SJCRH30 (cell line): Measurements from ENCODE around the gene SIRPD. TPM values are rescaled to one million over a fixed set of nuclear protein-coding genes. Genes with fewer than 3 reads are reported as not detected.

Experiments
- DNase-seq, 2 experiments: peaks; one replicate each; pipeline ENCODE4 v3.0.0-alpha.2; 2015 to 2020
- H3K27ac ChIP-seq: fragments of 250-450 bp; sonication (Bioruptor Pico); 2 replicates; pipeline ENCODE4 v1.5.1; 2020; ENCODE audit warnings: mild to moderate bottlenecking, moderate library complexity
- H3K27me3 ChIP-seq: fragments of 250-450 bp; sonication (Bioruptor Pico); 2 replicates; pipeline ENCODE4 v1.5.1; 2020; ENCODE audit warnings: mild to moderate bottlenecking, moderate library complexity
- H3K36me3 ChIP-seq: fragments of 250-450 bp; sonication (Bioruptor Pico); 2 replicates; pipeline ENCODE4 v1.5.1; 2020; ENCODE audit warnings: mild to moderate bottlenecking, moderate library complexity
- H3K4me1 ChIP-seq: fragments of 250-450 bp; sonication (Bioruptor Pico); 2 replicates; pipeline ENCODE4 v1.5.1; 2020; ENCODE audit warnings: mild to moderate bottlenecking, moderate library complexity
- H3K4me3 ChIP-seq: fragments of 250-450 bp; sonication (Bioruptor Pico); 2 replicates; pipeline ENCODE4 v1.5.1; 2020; ENCODE audit warnings: mild to moderate bottlenecking, moderate library complexity
- H3K9me3 ChIP-seq: fragments of 250-450 bp; sonication (Bioruptor Pico); replicated peaks from 2 replicates; pipeline ENCODE4 v1.5.1; 2020; ENCODE audit warnings: mild to moderate bottlenecking, moderate library complexity
- total RNA-seq: library from RNA; depleted of rRNA; stranded (reverse); fragments of >200 nt; shearing (Covaris generic); gene quantifications from 2 replicates; pipeline ENCODE4 v1.2.3, GENCODE V29; 2014

Gene SIRPD
- total RNA-seq, 1 experiment from 2014 or later: not detected

DNA sequence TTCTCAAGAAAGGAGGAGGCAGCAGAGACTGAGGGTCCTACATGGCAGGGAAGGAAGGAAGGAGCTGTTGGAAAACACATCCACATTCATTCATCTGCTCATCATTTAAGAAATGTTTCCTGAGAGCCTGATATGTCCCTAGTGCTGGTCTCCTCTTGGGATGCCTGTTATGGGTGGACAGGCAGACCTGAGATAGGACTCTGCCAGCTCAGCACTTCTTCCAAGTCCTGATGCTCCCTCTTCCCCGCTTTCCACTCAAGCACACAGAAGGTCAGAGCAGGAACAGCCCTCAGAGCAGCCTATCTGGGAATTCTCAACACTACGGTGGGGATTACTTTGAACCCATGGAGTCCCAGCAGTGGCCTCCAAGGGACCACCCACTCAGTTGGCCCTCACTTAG lies 8.0 kb upstream of the SIRPD start:
- Histone ChIP-seq H3K9me3 (no peaks in the 10 kb centered on the region), H3K4me3 (no peak overlapping the region), H3K27me3 (peaks cover 4% of the 10 kb centered on the region; the same call in 1 of the 2 replicates), H3K36me3 (no peaks in the 10 kb centered on the region), H3K4me1 (no peaks in the 10 kb centered on the region), H3K27ac (no peak overlapping the region)
- no peak for DNase-seq

DNA sequence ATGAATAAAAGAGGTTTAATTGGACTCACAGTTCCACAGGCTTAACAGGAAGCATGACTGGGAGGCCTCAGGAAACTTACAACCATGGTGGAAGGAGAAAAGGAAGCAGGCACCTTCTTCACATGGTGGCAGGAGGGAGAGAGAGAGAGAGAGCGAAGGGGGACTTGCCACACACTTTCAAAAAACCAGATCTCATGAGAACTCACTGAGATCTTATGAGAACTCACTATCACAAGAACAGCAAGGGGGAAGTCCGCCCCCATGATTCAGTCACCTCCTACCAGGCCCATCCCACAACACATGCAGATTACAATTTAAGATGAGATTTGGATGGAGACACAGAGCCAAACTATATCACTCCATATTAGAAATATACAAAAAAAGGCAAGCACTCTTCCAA lies 6.1 kb upstream of the SIRPD start:
- peaks cover 4% of the 10 kb centered on the region; the same call in 1 of the 2 replicates for H3K27me3 ChIP-seq
- no peak for DNase-seq
- no peak overlapping the region for H3K27ac ChIP-seq
- H3K4me1 ChIP-seq: no peaks in the 10 kb centered on the region
- no peaks in the 10 kb centered on the region for H3K9me3 ChIP-seq
- H3K4me3 ChIP-seq: no peak overlapping the region
- no peaks in the 10 kb centered on the region for H3K36me3 ChIP-seq

DNA sequence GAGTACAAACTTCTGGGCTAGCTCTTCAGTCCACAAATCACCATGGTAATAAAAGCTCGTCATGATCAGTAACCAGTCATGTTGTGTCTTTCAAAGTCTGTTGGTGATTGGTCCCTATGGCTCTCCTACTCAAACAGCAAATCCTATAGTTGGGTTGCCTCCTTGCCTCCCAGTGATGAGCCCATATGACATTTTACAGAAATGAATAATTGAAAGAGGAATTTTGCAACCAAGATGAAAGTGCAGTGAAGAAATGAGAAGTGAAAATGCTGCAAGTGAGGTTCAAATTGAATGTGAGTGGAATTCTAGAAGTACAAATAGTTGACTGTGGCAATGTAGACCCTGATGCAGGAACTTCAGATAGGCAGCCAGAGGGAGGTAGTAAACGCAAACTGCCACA lies 5.1 kb upstream of the SIRPD start:
- Histone ChIP-seq H3K27ac (no peak overlapping the region), H3K36me3 (no peaks in the 10 kb centered on the region), H3K9me3 (no peaks in the 10 kb centered on the region), H3K27me3 (peaks cover 4% of the 10 kb centered on the region; the same call in 1 of the 2 replicates), H3K4me1 (no peaks in the 10 kb centered on the region), H3K4me3 (no peak overlapping the region)
- DNase-seq: no peak

DNA sequence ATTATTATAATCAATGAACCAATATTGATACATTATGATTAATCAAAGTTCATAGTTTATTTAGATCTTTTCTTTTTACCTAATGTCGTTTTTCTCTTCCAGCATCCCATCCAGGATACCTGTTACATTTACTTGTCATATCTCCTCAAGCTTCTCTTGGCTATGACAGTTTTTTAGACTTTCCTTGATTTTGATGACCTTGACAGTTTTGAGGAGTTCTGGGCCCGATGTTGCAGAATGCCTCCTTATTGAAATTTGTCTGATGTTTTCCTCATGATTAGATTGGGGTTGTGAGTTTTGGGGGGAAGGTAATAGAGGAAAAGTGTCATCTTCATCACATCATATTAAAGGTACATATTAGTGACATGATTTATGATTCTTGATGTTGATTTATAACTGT lies 3.8 kb upstream of the SIRPD start:
- Histone ChIP-seq H3K36me3 (no peaks in the 10 kb centered on the region), H3K27ac (no peak overlapping the region), H3K4me1 (no peaks in the 10 kb centered on the region), H3K4me3 (no peak overlapping the region), H3K9me3 (no peaks in the 10 kb centered on the region), H3K27me3 (no peaks in the 10 kb centered on the region)
- DNase-seq: no peak

DNA sequence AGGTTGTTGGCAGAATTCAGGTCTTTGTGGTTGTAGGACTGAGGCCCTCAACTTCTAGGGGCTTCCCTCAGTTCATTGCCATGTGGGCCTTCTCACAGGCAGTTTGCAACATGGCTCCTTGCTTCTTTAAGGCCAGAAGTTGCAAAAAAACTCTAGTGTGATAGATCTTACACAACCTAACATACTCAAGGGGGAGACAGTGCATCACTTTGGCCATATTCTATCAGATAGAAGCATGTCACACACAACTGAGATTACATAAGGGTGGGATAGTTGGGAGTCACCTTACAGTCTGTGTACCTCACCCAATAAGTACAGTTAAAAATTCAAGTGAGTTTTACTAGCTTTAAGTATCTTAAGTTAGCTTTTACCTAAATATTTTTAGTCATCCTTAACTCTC lies 1.6 kb downstream of the SIRPD start:
- Histone ChIP-seq H3K27me3 (no peaks in the 10 kb centered on the region), H3K4me1 (no peaks in the 10 kb centered on the region), H3K9me3 (no peaks in the 10 kb centered on the region), H3K4me3 (no peak overlapping the region), H3K36me3 (no peaks in the 10 kb centered on the region), H3K27ac (no peak overlapping the region)
- DNase-seq: no peak

DNA sequence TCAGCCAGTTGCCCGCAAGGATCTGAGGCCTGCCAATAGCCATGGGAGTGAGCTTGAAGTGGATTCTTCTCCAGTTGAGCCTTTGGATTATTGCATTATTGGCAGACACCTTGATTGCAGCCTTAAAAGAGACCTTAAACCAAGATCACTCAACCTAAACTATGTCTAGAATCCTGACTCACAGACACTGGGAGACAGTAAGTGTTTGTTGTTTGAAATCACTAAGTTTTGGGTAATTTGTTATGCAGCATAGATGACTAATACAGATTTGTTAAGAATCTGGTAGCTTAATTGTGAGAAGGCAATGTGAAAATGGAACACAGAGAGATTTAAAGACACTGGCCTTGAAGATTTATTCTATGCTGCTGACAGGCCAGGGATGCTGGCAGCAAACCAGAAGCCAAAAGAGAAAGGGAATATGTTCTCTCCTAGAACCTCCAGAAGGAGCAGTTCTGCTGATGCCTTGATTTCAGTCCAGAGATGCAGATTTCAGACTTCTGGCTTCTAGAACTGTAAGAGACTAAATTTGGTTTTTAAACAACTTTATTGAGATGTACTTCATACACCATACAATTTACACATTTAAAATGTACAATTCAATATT lies 17.6 kb downstream of the SIRPD start:
- no peak for DNase-seq
- Histone ChIP-seq H3K36me3 (no peaks in the 10 kb centered on the region), H3K27ac (no peak overlapping the region), H3K4me1 (no peaks in the 10 kb centered on the region), H3K9me3 (no peaks in the 10 kb centered on the region), H3K4me3 (no peak overlapping the region), H3K27me3 (peaks cover 3% of the 10 kb centered on the region; the same call in 1 of the 2 replicates)

DNA sequence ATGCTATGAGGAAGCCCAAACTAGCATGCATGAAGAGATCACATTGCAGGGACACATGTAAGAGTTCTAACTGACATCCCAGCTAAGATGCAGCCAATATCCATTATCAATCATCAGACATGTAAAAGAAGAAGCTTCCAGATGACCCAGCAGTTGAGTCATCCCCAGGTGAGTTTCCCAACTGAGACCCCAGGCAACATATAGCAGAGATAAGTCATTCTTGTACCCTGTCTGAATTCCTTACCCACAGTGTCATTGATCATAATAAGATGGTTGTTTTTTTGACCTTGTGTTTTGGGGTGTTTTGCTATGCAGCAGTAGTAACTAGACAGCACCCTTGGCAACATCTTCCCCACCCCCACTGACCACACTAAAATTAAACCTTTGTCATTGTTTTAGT lies 18.9 kb downstream of the SIRPD start:
- no peak overlapping the region for H3K27ac ChIP-seq
- H3K27me3 ChIP-seq: peaks cover 4% of the 10 kb centered on the region; the same call in 1 of the 2 replicates
- H3K4me3 ChIP-seq: no peak overlapping the region
- DNase-seq: no peak
- no peaks in the 10 kb centered on the region for H3K9me3 ChIP-seq
- H3K36me3 ChIP-seq: no peaks in the 10 kb centered on the region
- no peaks in the 10 kb centered on the region for H3K4me1 ChIP-seq

DNA sequence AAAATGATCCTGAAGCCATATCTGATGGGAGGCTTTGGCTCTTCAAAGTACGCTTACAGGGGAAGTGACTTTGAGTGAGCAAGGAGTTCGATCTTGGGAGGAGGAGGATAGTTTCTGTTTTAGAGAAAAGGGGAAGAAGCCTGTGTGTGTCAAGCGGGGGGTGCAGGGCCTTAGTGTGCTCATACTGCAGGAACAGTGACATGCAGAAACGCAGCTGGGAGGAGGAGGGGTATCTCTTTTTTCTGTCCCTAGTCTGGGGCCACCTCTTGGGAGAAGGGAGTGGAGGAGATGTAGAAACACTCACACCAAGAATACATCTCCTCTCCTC lies 19.8 kb downstream of the SIRPD start:
- no peak overlapping the region for H3K4me3 ChIP-seq
- H3K27me3 ChIP-seq: peaks cover 10% of the 10 kb centered on the region; the same call in 1 of the 2 replicates
- H3K4me1 ChIP-seq: no peaks in the 10 kb centered on the region
- H3K9me3 ChIP-seq: no peaks in the 10 kb centered on the region
- no peak overlapping the region for H3K27ac ChIP-seq
- H3K36me3 ChIP-seq: no peaks in the 10 kb centered on the region
- DNase-seq: no peak

DNA sequence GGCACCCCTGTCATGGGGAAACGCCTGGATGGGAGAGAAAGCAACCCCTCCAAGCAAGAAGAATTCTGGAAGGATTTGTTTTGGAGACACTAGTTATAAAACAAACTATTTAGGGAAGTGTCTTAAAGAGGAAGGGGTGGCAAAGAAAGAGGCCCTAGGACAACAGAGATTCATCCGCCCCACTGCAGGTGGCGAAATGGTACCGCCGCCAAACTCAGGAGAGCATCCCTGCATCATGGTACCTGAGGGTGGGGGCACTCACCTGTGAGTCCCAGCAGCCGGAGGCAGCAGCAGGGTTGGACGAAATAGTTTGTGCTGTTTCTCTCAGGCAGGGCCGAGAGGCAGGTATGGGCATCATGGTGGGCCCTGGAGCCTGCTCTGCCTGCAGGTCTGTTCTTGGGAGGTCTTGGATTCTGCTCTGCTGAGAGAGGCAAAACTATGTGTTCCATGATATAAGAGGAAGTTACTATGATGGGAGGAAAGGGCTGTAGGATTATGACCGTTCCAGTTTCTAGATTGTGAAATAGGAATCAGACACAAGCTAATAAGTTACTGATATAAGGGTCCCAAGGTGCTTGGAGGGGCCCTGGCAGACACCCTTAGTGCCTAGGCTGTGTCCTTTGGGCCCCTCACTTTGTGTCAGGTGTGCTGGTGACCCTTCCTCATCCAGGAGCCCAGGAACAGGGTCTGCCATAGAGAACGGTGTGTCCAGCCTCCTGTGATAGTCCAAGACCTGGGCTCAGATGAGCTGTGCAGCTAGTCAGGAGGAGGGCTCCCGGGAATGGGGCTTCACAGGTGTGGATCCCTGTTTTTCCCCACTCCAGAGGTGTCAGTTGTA lies 20.4 kb downstream of the SIRPD start:
- no peaks in the 10 kb centered on the region for H3K9me3 ChIP-seq
- H3K4me3 ChIP-seq: no peak overlapping the region
- no peak overlapping the region for H3K27ac ChIP-seq
- no peak for DNase-seq
- no peaks in the 10 kb centered on the region for H3K36me3 ChIP-seq
- H3K27me3 ChIP-seq: peaks cover 10% of the 10 kb centered on the region; the same call in 1 of the 2 replicates
- no peaks in the 10 kb centered on the region for H3K4me1 ChIP-seq

DNA sequence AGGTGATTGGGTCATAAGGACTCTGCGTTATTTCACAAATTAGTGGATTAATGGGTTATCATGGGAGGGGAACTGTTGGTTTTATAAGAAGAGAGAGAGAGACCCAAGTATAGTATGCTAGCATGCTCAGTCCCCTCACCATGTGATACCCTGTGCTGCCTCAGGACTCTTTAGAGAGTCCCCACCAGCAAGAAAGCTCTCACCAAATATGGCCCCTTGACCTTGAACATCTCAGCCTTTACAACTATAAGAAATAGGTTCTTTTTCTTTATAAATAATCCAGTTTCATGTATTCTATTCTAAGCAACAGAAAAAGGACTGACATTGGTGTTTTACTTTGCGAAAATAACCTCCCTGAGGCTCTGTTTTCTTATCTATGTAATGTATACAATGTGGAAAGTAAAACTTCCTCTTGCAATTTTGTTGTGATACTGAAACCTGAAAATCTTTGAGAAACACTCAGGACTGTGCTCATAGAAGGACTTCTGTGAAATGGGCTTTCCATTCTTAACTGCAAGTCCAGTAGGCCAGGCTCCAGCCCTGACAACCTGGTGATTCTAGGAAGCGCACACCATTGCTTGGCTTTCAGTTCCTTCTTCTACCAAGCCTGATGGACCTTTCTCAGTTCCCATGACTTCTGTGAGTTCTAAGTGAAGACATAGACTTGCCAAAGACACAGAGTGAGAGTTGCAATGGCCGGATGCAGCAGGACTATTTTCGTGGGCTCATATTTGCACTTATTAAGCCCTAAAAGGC lies 21.9 kb downstream of the SIRPD start:
- Histone ChIP-seq H3K27me3 (peaks cover 10% of the 10 kb centered on the region; the same call in 1 of the 2 replicates), H3K36me3 (no peaks in the 10 kb centered on the region), H3K9me3 (no peaks in the 10 kb centered on the region), H3K4me1 (no peaks in the 10 kb centered on the region), H3K27ac (no peak overlapping the region), H3K4me3 (no peak overlapping the region)
- no peak for DNase-seq

DNA sequence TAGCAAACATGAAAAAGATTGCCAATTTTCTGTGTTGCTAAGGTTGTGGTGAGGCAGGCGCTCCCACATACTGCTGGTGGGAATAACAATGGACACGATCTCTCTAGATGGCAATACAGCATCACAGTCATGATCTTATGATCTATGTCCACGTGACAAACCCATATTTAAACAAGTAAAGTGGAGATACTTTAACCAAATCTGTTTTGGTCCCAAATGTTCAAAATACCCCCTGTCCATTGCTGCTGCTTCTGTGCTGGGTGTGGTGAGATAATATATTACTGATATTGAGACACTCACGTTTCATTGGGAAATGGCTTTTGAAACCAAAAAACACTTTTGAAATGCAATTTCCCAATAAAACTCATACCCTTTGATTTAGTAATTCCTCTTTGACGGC lies 23.0 kb downstream of the SIRPD start:
- Histone ChIP-seq H3K27ac (no peak overlapping the region), H3K27me3 (peaks cover 10% of the 10 kb centered on the region; the same call in 1 of the 2 replicates)
- DNase-seq: no peak

DNA sequence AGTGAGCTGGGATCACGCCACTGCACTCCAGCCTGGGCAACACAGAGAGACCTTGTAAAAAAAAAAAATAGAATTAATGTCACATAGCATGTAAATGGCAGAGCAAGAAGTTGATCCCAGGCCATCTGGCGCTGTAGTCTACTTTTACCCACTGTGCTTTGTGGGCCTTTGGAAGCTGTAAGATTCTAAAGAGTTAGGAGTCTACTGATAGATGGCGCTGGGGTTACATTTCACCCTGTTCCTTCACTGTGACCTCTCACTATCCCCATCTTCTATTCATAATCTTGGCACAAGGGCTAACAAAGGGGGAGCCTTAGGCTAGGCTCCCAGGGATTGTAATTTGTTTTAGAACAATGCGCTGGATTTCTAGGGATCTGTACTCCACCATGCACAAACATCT lies 24.4 kb downstream of the SIRPD start:
- Histone ChIP-seq H3K27me3 (peaks cover 10% of the 10 kb centered on the region; the same call in 1 of the 2 replicates), H3K27ac (no peak overlapping the region), H3K4me1 (no peaks in the 10 kb centered on the region), H3K9me3 (no peaks in the 10 kb centered on the region; the same call in 1 of the 2 replicates), H3K4me3 (no peak overlapping the region), H3K36me3 (no peaks in the 10 kb centered on the region)
- no peak for DNase-seq

More for the DNA sequence above, 23.0 kb downstream of the SIRPD start:
- H3K9me3 ChIP-seq: no peaks in the 10 kb centered on the region
- no peaks in the 10 kb centered on the region for H3K36me3 ChIP-seq
- no peak overlapping the region for H3K4me3 ChIP-seq
- no peaks in the 10 kb centered on the region for H3K4me1 ChIP-seq

DNA sequence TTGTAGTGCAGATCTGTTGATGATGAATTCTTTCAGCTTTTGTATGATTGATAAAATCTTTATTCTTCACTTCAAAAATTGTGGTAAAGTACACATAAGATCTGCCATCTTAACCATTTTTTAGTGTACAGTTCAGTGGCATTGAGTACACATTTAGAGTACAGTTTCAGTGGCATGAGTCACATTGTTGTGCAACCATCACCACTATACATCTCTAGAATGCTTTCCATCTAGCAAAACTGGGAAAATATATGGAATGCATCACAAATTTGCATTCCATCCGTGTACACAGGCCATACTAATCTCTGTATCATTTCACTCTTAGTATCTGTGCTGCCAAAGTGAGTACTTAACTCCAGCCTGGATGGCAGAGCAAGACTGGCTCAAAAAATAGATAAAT lies 28.7 kb downstream of the SIRPD start:
- DNase-seq: no peak
- no peak overlapping the region for H3K27ac ChIP-seq

DNA sequence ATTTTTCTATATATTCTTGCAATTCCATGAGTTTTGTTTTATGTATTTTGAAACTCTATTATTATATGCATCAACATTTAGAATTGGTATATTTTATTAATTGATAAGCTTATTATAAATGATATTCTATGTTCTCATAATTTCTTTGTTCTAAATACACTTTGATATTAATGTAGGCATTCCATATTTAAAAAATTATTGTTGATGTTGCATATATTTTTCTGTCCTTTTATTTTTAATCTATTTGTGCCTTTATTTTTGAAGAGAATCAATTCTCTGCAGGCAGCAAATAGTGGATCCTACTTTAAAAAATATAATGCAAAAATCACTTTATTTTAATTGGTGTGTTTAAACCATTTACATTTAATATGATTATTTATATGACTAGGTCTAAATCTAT lies 29.6 kb downstream of the SIRPD start:
- no peak for DNase-seq
- Histone ChIP-seq H3K4me3 (no peak overlapping the region), H3K4me1 (no peaks in the 10 kb centered on the region), H3K27me3 (no peaks in the 10 kb centered on the region), H3K27ac (no peak overlapping the region), H3K36me3 (no peaks in the 10 kb centered on the region), H3K9me3 (no peaks in the 10 kb centered on the region; the same call in 1 of the 2 replicates)

More for the DNA sequence above, 28.7 kb downstream of the SIRPD start:
- Histone ChIP-seq H3K4me1 (no peaks in the 10 kb centered on the region), H3K9me3 (no peaks in the 10 kb centered on the region; the same call in 1 of the 2 replicates), H3K27me3 (peaks cover 7% of the 10 kb centered on the region; the same call in 1 of the 2 replicates), H3K36me3 (no peaks in the 10 kb centered on the region), H3K4me3 (no peak overlapping the region)

DNA sequence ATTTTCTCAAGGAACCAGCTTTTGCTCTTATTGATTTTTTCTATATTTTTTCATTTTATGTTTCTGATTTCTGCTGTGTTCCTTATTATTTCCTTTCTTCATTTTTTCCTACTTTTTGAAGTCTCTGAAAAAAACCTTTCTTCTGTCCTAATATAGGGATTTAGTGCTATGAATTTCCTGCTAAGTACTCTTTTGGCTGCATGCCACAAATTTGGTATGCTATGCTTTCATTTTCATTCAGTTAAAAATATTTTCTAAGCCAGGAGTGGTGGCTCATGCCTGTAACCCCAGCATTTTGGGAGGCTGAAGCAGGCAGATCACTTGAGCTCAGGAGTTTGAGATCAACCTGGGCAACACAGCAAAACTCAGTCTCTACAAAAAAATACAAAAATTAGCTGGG lies 30.6 kb downstream of the SIRPD start:
- no peak overlapping the region for H3K27ac ChIP-seq
- no peaks in the 10 kb centered on the region; the same call in 1 of the 2 replicates for H3K9me3 ChIP-seq
- no peak for DNase-seq
- no peaks in the 10 kb centered on the region for H3K36me3 ChIP-seq
- H3K4me1 ChIP-seq: no peaks in the 10 kb centered on the region
- H3K27me3 ChIP-seq: no peaks in the 10 kb centered on the region; the same call in 1 of the 2 replicates
- no peak overlapping the region for H3K4me3 ChIP-seq
